GM19324 (cell line): ENCODE data around the gene LHPP.

Experiments used
- ATAC-seq: cut with Tn5 transposase; IDR thresholded peaks from one replicate; pipeline ENCODE4 v1.9.1; 2021; ENCODE audit warnings: mild to moderate bottlenecking, moderate library complexity; ENCODE audit not compliant: unreplicated experiment, low FRiP score

LHPP gene

DNA sequence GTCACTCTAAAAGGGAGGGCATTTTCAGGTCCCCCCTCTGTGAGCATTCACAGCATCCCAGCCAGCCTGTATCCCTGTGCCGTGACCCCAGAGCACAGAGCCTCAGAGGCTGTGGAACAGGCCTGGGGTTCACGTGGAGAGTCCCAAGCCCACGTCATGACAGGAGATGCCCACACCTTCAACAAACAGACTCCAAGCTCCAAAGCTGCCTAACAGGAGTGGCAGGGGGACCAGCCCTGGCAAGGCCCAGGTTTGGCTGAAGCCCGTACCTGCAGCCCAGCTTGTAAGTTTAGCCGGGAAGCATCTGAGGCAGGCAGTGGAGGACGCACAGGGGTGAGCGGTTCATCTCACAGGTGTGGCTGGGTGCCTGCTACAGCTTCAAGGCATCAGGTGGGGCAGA, 33.5 kb downstream of the LHPP start:
- ATAC-seq, result no peak

DNA sequence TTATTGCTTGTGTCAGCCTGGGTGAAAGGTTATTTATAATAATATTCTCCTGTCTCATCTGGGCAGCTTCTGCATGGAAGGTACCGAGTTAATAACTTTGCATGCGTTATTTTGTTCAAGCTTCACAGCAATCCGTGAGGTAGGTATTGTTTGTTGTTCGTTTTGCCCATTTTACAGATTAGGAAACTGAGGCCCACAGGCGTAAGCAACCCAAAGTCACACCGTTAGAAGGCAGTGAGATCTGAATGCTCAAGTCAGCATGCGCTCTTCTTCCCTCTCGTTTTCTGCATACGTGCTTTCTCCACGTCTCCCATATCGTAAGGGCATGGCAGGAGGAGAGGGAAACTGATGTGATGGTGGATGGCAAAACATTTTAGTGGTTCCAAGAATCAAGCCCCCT, 34.1 kb downstream of the LHPP start:
- no peak for ATAC-seq

GRCh38 chr10:124496150-124496549, 34.5 kb downstream of the LHPP start:
- ATAC-seq, result no peak

DNA sequence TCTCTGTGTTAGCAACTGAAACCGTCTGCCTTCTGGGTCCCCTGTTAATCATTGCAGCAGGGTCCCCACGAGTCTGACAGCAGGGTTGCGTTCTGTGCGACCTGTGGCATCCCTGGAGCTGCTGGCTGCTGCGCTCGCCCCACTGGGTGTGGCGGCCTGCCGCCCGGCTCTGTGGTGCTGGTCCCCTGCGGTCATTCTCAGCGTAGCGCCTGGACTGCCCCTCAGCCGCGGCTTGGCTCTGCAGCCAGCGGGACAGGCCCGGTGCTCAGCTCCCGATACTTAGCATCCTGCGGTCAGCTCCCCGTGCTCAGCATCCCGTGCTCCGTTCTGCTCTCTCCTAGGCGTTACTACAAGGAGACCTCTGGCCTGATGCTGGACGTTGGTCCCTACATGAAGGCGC, 35.0 kb downstream of the LHPP start:
- no peak for ATAC-seq

- no peak for ATAC-seq
Measured at GRCh38 chr10:124497196-124497881, 35.7 kb downstream of the LHPP start.

DNA sequence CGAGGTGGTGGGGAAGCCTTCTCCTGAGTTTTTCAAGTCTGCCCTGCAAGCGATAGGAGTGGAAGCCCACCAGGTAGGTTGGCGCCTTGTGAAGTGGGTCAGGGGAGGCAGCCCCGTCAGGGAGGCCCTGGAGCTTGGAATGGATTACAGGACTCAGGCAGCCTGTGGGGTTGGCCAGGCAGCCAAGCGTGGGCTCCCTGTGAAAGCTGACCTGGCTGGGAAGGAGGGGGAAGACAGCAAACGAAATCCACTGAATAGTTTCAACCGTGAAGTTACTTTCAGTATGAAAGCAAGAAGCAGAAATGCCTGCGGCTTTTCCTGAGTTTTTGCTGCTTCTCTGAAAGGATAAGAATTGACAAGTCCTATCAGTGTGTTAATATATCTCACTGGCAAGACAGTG, 36.4 kb downstream of the LHPP start:
- no peak for ATAC-seq

DNA sequence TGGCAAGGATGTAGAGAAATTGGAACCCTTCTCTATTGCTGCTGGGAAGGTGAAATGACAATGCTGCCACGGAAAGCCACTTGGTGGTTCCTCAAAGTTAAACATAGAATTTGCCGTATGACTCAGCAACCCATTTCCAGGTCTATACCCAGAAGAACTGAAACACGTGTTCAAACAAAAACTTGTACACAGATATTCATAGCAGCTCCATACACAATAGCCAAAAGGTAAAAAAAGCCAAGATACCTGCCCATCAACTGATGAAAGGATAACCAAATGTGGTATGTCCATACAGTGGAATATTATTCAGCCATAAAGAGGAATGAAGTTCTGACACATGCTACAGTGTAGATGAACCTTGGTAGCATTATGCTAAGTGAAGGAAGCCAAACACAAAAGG, 39.1 kb downstream of the LHPP start:
- ATAC-seq, result no peak

DNA sequence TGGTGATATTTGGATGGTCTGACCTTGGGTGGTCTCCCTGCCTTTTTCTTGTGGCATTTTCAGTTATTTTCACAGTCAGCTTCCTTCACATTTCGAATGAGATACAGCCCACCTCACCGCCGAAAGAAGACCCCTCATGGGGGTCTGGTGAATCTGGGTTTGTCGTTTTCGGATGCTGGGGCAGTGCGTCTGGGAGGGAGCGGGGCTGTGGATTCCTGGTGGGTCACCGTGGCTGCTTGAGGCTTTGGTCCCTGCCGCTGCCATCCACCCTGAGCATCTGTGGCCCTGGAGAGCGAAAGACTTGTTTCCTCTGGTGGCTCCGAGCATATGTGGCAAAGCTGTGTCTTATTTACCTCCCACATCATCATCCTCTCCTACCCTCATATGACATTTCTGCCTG, 43.1 kb downstream of the LHPP start:
- ATAC-seq, result no peak

DNA sequence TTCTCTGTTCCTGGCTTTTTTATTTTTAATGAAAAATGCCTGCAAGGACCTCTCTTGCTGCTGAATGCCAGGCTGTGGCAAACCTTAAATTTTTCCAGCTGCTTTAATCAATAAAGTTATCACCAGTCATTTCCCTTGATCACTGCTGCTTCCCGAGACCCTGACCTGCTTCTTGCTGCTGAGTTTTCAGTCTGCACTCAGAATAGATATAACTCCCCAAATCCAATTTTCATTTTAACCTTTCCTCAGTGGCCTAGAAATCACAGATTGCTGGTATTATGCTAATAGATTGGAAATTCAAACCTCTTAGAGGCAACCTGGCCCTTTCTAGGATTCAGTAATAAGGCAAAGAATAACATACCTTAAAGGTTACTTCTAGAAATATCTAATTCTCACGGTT, 43.7 kb downstream of the LHPP start:
- no peak for ATAC-seq

- ATAC-seq, result no peak
Measured at GRCh38 chr10:124508070-124508667, 46.5 kb downstream of the LHPP start.

DNA sequence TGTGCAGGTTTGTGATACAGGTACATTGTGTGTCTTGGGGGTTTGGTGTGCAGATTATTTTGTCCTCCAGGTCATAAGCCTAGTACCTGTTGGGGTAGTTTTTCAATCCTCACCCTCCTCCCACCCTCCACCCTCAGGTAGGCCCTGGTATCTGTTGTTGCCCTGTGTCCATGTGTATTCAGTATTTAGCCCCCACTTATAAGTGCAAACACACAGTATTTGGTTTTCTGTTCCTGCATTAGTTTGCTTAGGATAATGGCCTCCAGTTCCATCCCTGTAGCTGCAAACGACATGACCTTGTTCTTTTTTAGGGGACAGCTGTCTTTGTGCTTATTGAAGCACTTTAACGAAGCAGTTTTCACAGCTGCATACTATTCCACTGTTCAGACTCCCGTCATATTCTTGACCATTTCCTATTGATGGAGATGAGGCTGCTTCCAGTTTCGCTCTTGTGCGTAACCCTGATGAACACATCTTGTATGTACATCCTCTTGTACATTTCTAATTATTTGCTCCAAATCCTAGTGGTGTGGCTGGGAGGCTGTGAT, 47.4 kb downstream of the LHPP start:
- no peak for ATAC-seq

GRCh38 chr10:124509880-124510632, 48.4 kb downstream of the LHPP start:
- ATAC-seq, result no peak

- ATAC-seq, result no peak
Measured at GRCh38 chr10:124510759-124511158, 49.1 kb downstream of the LHPP start.

DNA sequence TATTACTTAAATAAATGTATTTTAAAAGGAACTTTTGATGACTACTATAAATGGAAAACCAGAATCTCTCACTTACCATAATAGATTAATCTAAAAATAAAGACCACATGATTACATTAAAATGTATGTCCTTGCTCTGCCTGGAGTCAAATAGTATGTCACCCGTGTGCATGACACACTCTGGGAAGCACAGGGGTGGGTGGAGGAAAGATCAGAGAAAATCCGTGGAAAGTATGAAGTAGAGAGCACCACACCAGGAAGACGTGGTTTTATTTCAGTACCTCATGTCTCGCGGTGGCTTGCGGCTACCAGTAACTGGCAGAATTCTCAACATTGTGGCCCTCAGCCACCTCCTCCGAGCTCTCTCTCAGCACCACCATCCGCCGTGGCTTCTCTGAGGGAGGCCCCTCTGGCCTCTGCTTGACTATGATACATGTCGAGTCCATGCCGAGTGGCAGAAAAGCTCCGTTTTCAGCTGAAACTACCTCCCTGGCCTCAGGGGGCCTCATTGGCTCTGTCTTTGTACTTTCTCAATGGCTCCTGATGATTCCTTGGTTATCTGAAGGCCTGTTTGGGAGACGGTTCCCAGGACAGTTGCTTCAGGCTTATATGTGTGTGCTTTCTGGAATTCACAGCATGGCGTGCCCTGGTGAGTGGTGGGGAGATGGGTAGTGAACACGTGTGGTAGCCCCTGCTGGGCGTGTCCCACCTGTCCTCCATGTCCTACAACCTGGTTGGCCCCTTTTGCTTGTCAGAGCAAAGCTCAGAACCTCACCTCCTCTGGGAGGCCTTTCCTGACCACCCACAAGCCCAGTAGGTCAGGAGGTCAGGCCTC, 49.8 kb downstream of the LHPP start:
- ATAC-seq, result no peak

- ATAC-seq, result no peak
Measured at GRCh38 chr10:124512040-124512428, 50.4 kb downstream of the LHPP start.

DNA sequence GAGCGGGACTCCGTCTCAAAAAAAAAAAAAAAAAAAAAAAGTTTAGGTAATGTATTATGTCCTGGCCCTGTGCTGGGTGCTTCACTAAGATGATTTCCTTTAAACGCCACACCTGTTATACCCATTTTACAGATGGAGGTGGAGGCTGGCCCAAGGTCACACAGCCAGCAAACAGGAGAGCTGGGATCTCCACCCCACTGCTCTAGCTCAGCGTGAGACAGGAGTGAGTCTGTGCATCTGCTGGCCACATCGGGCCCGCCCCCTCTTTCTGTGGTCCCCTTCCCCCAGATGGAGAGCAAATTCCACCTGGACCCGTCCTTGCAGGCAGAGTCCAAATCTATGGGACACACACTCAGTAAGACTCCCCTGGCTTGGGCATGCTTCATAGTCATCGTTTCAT, 51.0 kb downstream of the LHPP start:
- ATAC-seq, result no peak

GRCh38 chr10:124515244-124515970, 53.8 kb downstream of the LHPP start:
- no peak for ATAC-seq

DNA sequence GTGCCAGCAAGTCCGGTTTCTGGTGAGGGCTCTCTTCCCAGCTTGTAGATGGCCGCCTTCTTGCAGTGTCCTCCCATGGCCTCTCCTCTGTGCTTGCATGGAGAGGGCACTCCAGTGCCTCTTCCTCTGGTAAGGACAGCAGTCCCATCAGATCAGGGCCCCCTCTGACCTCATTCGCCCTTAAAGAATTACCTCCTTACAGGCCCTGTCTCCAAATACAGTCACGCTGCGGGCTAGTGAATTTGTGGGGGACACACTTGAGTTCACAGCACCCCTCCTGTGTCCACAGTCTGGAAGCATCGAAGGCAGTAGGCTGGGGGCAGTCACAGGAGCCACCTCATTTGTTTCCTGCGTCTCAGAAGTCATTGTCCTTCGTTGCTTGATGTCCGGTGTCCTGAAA, 54.6 kb downstream of the LHPP start:
- no peak for ATAC-seq

DNA sequence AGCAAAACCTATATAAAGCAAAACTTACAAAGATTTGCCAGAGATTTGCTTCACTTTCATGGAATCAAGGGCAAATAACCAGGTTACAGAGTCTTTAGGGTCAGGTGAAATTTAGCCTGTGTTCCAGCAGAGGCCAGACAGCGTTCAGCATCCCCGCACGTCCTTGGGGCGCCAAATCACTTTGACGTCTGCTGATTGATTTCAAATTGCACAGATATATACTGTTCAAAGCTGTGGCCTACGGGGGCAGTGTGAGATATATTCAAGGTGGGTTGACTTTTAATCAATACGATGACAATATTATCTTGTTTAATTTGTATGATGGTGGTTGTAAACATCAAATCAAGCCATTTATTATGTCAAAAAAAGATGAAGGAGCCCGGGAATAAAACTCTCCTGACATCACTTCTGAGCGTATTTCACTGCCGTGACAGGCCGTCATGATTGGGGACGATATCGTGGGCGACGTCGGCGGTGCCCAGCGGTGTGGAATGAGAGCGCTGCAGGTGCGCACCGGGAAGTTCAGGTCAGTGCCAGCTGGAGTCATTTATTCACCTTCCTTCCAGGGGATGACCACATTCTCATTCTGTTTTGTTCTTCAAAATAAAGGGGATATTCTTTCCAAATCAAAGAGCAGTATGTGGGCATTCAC, 55.2 kb downstream of the LHPP start:
- no peak for ATAC-seq

- no peak for ATAC-seq
Measured at GRCh38 chr10:124517461-124517860, 55.8 kb downstream of the LHPP start.
